ELR (cell line): ENCODE results near the gene RBMXL3.

Source experiments
- DNase-seq: peaks from one replicate; pipeline ENCODE4 v3.0.0-alpha.2; 2015; ENCODE audit warnings: low read depth

The RBMXL3 gene

GRCh38 chrX:115233497-115234455 is 44.6 kb downstream of the RBMXL3 start, which contains the start of gene LRCH2:
LRCH2 (minus strand) TSS chrX:115234096; CDS start chrX:115234041, 55 bp downstream.
- DNase-seq: peak; percentile 63

GRCh38 chrX:115234461-115234860 is 45.3 kb downstream of the RBMXL3 start:
- DNase-seq: no peak

GRCh38 chrX:115236560-115236959 is 47.4 kb downstream of the RBMXL3 start:
- no peak for DNase-seq

GRCh38 chrX:115237056-115237455 is 47.8 kb downstream of the RBMXL3 start:
- DNase-seq: no peak
